GM23338 (cell line): ENCODE measurements around the gene PIWIL4. TPM values are rescaled to one million over a fixed set of nuclear protein-coding genes. Genes with fewer than 3 reads are reported as not detected.

Experiments used
- JUNB ChIP-seq: IDR thresholded peaks from one replicate; pipeline ENCODE4 v1.6.1; 2016; ENCODE audit warnings: antibody characterized with exemption; ENCODE audit not compliant: unreplicated experiment
- REST ChIP-seq: IDR thresholded peaks from one replicate; pipeline ENCODE4 v1.6.1; 2018; ENCODE audit warnings: antibody characterized with exemption; ENCODE audit not compliant: unreplicated experiment
- ZNF114 ChIP-seq: fragments of 250-450 bp; sonication (Bioruptor Pico); IDR thresholded peaks from 2 replicates; pipeline ENCODE4 v1.5.0; 2020; ENCODE audit warnings: mild to moderate bottlenecking, moderate library complexity
- polyA plus RNA-seq: library from polyadenylated mRNA; unstranded; fragments of >200 nt; fragmentation: Nextera tagmentation; extraction: Ambion mirVana; gene quantifications from 2 replicates; pipeline ENCODE4 v1.2.1, GENCODE V29; 2016
- total RNA-seq: library from RNA; depleted of rRNA; stranded (reverse); fragments of >200 nt; shearing (Covaris generic); gene quantifications from 2 replicates; pipeline ENCODE4 v1.2.3, GENCODE V29; 2014
- TF ChIP-seq, protein P1 (sequence below): fragments of 250-450 bp; sonication (Bioruptor Pico); IDR thresholded peaks from 2 replicates; pipeline ENCODE4 v1.5.0; 2020; ENCODE audit warnings: mild to moderate bottlenecking, moderate library complexity
- TF ChIP-seq, protein P2 (sequence below): IDR thresholded peaks from 2 replicates; pipeline ENCODE4 v1.6.1; 2016; ENCODE audit warnings: antibody characterized with exemption

Gene PIWIL4
- total and polyA plus RNA-seq, 2 experiments from 2014 or later = 0.23 to 0.66 TPM

- TF ChIP-seq, protein P1, sequence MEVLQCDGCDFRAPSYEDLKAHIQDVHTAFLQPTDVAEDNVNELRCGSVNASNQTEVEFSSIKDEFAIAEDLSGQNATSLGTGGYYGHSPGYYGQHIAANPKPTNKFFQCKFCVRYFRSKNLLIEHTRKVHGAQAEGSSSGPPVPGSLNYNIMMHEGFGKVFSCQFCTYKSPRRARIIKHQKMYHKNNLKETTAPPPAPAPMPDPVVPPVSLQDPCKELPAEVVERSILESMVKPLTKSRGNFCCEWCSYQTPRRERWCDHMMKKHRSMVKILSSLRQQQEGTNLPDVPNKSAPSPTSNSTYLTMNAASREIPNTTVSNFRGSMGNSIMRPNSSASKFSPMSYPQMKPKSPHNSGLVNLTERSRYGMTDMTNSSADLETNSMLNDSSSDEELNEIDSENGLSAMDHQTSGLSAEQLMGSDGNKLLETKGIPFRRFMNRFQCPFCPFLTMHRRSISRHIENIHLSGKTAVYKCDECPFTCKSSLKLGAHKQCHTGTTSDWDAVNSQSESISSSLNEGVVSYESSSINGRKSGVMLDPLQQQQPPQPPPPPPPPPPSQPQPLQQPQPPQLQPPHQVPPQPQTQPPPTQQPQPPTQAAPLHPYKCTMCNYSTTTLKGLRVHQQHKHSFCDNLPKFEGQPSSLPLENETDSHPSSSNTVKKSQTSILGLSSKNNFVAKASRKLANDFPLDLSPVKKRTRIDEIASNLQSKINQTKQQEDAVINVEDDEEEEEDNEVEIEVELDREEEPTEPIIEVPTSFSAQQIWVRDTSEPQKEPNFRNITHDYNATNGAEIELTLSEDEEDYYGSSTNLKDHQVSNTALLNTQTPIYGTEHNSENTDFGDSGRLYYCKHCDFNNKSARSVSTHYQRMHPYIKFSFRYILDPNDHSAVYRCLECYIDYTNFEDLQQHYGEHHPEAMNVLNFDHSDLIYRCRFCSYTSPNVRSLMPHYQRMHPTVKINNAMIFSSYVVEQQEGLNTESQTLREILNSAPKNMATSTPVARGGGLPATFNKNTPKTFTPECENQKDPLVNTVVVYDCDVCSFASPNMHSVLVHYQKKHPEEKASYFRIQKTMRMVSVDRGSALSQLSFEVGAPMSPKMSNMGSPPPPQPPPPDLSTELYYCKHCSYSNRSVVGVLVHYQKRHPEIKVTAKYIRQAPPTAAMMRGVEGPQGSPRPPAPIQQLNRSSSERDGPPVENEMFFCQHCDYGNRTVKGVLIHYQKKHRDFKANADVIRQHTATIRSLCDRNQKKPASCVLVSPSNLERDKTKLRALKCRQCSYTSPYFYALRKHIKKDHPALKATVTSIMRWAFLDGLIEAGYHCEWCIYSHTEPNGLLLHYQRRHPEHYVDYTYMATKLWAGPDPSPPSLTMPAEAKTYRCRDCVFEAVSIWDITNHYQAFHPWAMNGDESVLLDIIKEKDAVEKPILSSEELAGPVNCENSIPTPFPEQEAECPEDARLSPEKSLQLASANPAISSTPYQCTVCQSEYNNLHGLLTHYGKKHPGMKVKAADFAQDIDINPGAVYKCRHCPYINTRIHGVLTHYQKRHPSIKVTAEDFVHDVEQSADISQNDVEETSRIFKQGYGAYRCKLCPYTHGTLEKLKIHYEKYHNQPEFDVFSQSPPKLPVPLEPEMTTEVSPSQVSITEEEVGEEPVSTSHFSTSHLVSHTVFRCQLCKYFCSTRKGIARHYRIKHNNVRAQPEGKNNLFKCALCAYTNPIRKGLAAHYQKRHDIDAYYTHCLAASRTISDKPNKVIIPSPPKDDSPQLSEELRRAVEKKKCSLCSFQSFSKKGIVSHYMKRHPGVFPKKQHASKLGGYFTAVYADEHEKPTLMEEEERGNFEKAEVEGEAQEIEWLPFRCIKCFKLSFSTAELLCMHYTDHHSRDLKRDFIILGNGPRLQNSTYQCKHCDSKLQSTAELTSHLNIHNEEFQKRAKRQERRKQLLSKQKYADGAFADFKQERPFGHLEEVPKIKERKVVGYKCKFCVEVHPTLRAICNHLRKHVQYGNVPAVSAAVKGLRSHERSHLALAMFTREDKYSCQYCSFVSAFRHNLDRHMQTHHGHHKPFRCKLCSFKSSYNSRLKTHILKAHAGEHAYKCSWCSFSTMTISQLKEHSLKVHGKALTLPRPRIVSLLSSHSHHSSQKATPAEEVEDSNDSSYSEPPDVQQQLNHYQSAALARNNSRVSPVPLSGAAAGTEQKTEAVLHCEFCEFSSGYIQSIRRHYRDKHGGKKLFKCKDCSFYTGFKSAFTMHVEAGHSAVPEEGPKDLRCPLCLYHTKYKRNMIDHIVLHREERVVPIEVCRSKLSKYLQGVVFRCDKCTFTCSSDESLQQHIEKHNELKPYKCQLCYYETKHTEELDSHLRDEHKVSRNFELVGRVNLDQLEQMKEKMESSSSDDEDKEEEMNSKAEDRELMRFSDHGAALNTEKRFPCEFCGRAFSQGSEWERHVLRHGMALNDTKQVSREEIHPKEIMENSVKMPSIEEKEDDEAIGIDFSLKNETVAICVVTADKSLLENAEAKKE (CRISPR knock-in tag) = peak; percentile 17; the same call in 1 of the 2 replicates
- no peak for TF ChIP-seq JUNB
- no peak for TF ChIP-seq REST
- TF ChIP-seq, protein P2, sequence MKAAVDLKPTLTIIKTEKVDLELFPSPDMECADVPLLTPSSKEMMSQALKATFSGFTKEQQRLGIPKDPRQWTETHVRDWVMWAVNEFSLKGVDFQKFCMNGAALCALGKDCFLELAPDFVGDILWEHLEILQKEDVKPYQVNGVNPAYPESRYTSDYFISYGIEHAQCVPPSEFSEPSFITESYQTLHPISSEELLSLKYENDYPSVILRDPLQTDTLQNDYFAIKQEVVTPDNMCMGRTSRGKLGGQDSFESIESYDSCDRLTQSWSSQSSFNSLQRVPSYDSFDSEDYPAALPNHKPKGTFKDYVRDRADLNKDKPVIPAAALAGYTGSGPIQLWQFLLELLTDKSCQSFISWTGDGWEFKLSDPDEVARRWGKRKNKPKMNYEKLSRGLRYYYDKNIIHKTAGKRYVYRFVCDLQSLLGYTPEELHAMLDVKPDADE = peak; percentile 79
- no peak for TF ChIP-seq ZNF114 (CRISPR knock-in tag)
Observed at GRCh38 chr11:94649964-94650623, 82.9 kb downstream of the PIWIL4 start (continued).
